ENCODE results near the gene UBQLN4. TPM values are rescaled to one million over a fixed set of nuclear protein-coding genes. Genes with fewer than 3 reads are reported as not detected.

UBQLN4 gene
- total RNA-seq, 3 donors from 2014 or later (not counting 1 experiment from before 2014, with no cell fraction given), result 14.4 to 23.5 (median 23.5) TPM

- ATAC-seq (peak; percentile 97 to 100 (median 99)), DNase-seq (peak; percentile 75 to 91)
- intact Hi-C loops (cut with micrococcal nuclease), result loop anchor here (1.0 kb wide), 3 partner anchors 27 to 55 kb away; partner anchors contain the start of gene KHDC4
- Histone ChIP-seq H3K9me3 (ENCODE audit: control insufficient read depth, insufficient read depth, low read length) (no peaks in the 10 kb centered on the region), H3K4me1 (ENCODE audit: control insufficient read depth, insufficient read depth, low read length) (peaks cover 23% of the 10 kb centered on the region), H3K36me3 (ENCODE audit: control insufficient read depth, insufficient read depth, low read length) (no peaks in the 10 kb centered on the region), H3K4me3 (ENCODE audit: low read length) (no peak overlapping the region), H3K27me3 (ENCODE audit: control insufficient read depth, insufficient read depth, low read length) (no peaks in the 10 kb centered on the region), H3K27ac (ENCODE audit: low read length) (peak overlapping the region; percentile 17)
- Mint-ChIP-seq H3K4me1 (peaks cover 11 to 12% of the 10 kb centered on the region in 2 donors), H3K9me3 (no peaks in the 10 kb centered on the region), H3K4me3 (no peak overlapping the region), H3K36me3 (no peaks in the 10 kb centered on the region), H3K27me3 (ENCODE audit: low read depth in 2 of 2) (no peaks in the 10 kb centered on the region), H3K27ac (peak overlapping the region in 1 of 2 donors; percentile 57)
- peak; percentile 98 for TF ChIP-seq CTCF (IDR thresholded peaks at IDR 0.05)
- 37% methylated on average over 9 of the region's 9 CpGs for WGBS (ENCODE audit: insufficient coverage)
Measured at GRCh38 chr1:155989242-155990004, 64.2 kb downstream of the UBQLN4 start.

Other genes with a start within 250 kb of the UBQLN4 start
- 100 to 1,000 TPM; 127 to 147 (median 146) TPM for gene GON4L, start 196.6 kb downstream of the UBQLN4 start, total RNA-seq
- 10 to 100 TPM; 38.1 to 42.8 (median 39.8) TPM for gene SYT11, start 194.2 kb downstream of the UBQLN4 start, total RNA-seq
- gene RIT1, start 142.4 kb downstream of the UBQLN4 start, total RNA-seq, result 10 to 100 TPM; 79.1 to 86.1 (median 79.2) TPM
- gene KHDC4, start 119.4 kb downstream of the UBQLN4 start, total RNA-seq, result 100 to 1,000 TPM in 1 of 3 donors, 10 to 100 TPM in 2; 61.9 to 101 (median 85.9) TPM
- gene RXFP4, start 112.2 kb downstream of the UBQLN4 start, total RNA-seq, result not detected
- 100 to 1,000 TPM; 143 to 200 (median 147) TPM for gene ARHGEF2, start 75.3 kb downstream of the UBQLN4 start, total RNA-seq
- gene SSR2, start 32.8 kb downstream of the UBQLN4 start, total RNA-seq, result 100 to 1,000 TPM; 209 to 215 (median 211) TPM
- 10 to 100 TPM; 23.5 to 26.1 (median 24.6) TPM for gene LAMTOR2, start 984 bp upstream of the UBQLN4 start, total RNA-seq
- under 1 TPM in 1 of 3 donors, not detected in 2; 0.82 TPM for gene RAB25, start 7.4 kb upstream of the UBQLN4 start, total RNA-seq
- gene MEX3A, start 28.7 kb upstream of the UBQLN4 start, total RNA-seq, result under 1 TPM; 0.05 to 0.16 (median 0.14) TPM
- gene LMNA, start 60.9 kb upstream of the UBQLN4 start, total RNA-seq, result 100 to 1,000 TPM; 201 to 504 (median 273) TPM
- 10 to 100 TPM in 1 of 3 donors, 1 to 10 TPM in 2; 2.6 to 13.0 (median 7.0) TPM for gene SEMA4A, start 99.8 kb upstream of the UBQLN4 start, total RNA-seq
- 10 to 100 TPM; 17.1 to 49.2 (median 22.0) TPM for gene SLC25A44, start 140.3 kb upstream of the UBQLN4 start, total RNA-seq
- gene PMF1, start 159.2 kb upstream of the UBQLN4 start, total RNA-seq, result 10 to 100 TPM; 61.5 to 70.3 (median 64.0) TPM
- gene BGLAP, start 188.4 kb upstream of the UBQLN4 start, total RNA-seq, result 1 to 10 TPM in 2 of 3 donors, under 1 TPM in 1; 0.45 to 1.6 (median 1.1) TPM
- 1 to 10 TPM; 2.6 to 5.5 (median 3.5) TPM for gene PAQR6, start 194.3 kb upstream of the UBQLN4 start, total RNA-seq
- 10 to 100 TPM; 76.7 to 93.9 (median 87.6) TPM for gene SMG5, start 229.0 kb upstream of the UBQLN4 start, total RNA-seq
- gene TMEM79, start 230.5 kb upstream of the UBQLN4 start, total RNA-seq, result 1 to 10 TPM; 3.3 to 5.8 (median 5.0) TPM
- 10 to 100 TPM; 22.9 to 29.1 (median 26.8) TPM for gene GLMP, start 241.9 kb upstream of the UBQLN4 start, total RNA-seq
- under 1 TPM in 1 of 3 donors, not detected in 2; 0.42 TPM for gene VHLL, start 245.5 kb upstream of the UBQLN4 start, total RNA-seq

Measured in natural killer cell (primary cell).